ENCODE data around the gene ERBIN. TPM values are rescaled to one million over a fixed set of nuclear protein-coding genes. Genes with fewer than 3 reads are reported as not detected.

Gene ERBIN
- total RNA-seq, 1 donor from 2014 or later: 67.0 TPM

DNA sequence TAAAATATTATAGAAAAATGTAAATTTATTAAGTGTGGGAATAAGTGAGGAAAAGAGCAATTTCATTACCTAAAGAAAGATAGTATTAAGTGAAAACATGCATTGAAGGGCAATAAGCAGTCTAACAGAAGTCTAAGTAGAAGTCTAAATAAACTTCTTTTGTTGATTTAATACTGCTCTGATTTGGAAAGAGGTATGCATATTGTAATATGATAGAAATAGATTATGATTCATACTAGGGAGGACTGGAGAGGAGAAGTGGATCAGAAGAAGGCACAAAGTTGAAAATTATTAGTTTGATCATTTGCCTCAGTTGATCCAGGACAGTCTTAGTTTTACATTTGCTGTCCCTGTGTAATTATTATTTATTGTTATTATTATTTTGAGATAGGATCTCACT lies 6.6 kb upstream of the ERBIN start:
- no peaks in the 10 kb centered on the region for H3K27me3 ChIP-seq
- DNase-seq: no peak
- TF ChIP-seq, protein P1, sequence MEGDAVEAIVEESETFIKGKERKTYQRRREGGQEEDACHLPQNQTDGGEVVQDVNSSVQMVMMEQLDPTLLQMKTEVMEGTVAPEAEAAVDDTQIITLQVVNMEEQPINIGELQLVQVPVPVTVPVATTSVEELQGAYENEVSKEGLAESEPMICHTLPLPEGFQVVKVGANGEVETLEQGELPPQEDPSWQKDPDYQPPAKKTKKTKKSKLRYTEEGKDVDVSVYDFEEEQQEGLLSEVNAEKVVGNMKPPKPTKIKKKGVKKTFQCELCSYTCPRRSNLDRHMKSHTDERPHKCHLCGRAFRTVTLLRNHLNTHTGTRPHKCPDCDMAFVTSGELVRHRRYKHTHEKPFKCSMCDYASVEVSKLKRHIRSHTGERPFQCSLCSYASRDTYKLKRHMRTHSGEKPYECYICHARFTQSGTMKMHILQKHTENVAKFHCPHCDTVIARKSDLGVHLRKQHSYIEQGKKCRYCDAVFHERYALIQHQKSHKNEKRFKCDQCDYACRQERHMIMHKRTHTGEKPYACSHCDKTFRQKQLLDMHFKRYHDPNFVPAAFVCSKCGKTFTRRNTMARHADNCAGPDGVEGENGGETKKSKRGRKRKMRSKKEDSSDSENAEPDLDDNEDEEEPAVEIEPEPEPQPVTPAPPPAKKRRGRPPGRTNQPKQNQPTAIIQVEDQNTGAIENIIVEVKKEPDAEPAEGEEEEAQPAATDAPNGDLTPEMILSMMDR (IDR thresholded peaks at IDR 0.05): no peak
- ATAC-seq: no peak
- H3K4me1 ChIP-seq: peaks cover 6% of the 10 kb centered on the region
- no peak overlapping the region for H3K4me3 ChIP-seq
- intact Hi-C loops (cut with DNase I): no loop called here
- no peak overlapping the region for H3K27ac ChIP-seq
- H3K36me3 ChIP-seq: no peaks in the 10 kb centered on the region
- no peaks in the 10 kb centered on the region for H3K9me3 ChIP-seq

DNA sequence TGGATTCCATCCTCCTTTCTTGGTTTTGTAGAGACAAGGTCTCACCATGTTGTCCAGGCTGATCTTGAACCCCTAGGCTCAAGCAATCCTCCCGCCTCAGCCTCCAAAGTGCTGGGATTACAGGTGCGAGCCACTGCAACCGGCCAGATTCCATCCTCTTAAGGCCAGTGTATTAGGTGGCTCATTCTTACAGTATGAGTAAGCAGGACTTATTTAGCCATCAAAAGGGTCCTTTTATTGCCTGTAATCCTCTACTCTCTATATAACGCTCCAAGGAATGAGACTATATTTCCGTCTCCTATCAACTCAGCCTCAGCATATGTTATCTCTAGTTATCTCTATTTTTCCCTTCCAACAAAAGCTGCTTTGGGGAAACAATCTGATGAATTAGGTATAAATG lies 3.0 kb upstream of the ERBIN start:
- Histone ChIP-seq H3K36me3 (no peaks in the 10 kb centered on the region), H3K27ac (no peak overlapping the region), H3K9me3 (no peaks in the 10 kb centered on the region), H3K4me3 (no peak overlapping the region), H3K27me3 (no peaks in the 10 kb centered on the region), H3K4me1 (peaks cover 6% of the 10 kb centered on the region)
- ATAC-seq (no peak), DNase-seq (no peak)
- TF ChIP-seq, protein P1 (IDR thresholded peaks at IDR 0.05): no peak
- intact Hi-C loops (cut with DNase I): no loop called here

DNA sequence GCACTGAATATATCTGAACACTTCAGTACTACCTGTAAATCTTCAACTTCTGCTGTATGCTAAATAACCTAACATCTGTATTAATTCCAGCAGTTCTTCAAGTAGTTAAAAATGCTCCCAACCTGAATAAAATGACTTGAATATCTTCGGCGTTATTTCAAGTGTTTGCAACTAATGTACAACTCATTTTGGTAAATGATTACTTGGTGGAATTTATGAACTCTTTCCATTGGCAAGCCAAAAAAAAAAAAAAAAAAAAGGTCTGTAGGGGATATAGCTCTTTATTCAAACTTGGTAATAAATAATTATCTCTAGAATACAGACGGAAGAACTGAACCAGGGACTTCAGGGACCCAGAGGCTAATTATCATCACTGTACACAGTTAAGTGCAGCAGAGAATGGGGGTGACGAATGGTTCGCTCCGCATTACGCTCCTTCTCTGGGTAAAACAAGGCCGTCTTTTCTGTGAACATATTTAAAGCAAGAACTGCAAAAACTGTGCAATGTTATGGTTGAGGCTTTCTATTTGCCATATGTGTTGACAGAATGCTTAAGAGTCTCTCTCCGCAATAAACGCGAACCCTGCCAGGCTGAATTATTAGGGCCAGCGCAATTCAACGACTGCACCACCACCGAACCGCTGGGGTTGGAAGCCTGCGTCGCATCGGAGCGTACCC lies 1.9 kb upstream of the ERBIN start:
- ATAC-seq: no peak
- no peaks in the 10 kb centered on the region for H3K36me3 ChIP-seq
- intact Hi-C loops (cut with DNase I): no loop called here
- H3K4me3 ChIP-seq: peak overlapping the region; percentile 69
- no peaks in the 10 kb centered on the region for H3K27me3 ChIP-seq
- no peak for DNase-seq
- H3K9me3 ChIP-seq: no peaks in the 10 kb centered on the region
- TF ChIP-seq, protein P1 (IDR thresholded peaks at IDR 0.05): no peak
- H3K4me1 ChIP-seq: peaks cover 15% of the 10 kb centered on the region
- peak overlapping the region; percentile 91 for H3K27ac ChIP-seq

DNA sequence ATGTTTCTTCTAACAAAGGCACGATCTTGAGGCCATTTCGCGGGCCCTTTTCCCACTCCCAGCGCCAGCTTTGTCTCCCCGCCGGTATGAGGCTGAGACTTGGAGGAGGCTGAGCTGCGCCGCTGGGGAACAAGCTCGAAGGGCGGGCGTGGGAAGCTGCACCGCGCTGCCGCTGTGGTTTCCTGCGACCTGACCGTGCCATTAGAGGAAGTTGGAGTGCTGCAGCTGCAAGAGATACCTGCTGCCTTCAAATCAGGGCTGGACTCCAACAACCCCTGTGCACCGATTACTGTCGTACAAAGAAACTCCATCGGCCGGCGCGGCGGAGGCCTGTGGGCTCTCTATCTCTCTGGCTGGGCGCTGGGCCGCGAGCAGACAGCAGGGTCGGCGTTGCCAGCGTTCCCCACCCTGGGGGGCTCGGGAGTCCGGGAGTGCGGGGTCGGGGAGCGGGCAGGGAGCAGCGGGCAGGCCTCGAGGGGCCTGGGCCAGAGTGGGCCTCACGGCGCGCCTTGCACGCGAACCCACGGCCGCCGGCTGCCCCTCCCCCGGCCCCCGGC lies 1.3 kb upstream of the ERBIN start:
- Histone ChIP-seq H3K4me3 (peak overlapping the region; percentile 69), H3K36me3 (no peaks in the 10 kb centered on the region), H3K4me1 (peaks cover 19% of the 10 kb centered on the region), H3K9me3 (no peaks in the 10 kb centered on the region), H3K27me3 (no peaks in the 10 kb centered on the region), H3K27ac (peak overlapping the region; percentile 91)
- intact Hi-C loops (cut with DNase I): no loop called here
- TF ChIP-seq, protein P1 (IDR thresholded peaks at IDR 0.05): no peak
- ATAC-seq: peak; percentile 63
- DNase-seq: peak; percentile 91

DNA sequence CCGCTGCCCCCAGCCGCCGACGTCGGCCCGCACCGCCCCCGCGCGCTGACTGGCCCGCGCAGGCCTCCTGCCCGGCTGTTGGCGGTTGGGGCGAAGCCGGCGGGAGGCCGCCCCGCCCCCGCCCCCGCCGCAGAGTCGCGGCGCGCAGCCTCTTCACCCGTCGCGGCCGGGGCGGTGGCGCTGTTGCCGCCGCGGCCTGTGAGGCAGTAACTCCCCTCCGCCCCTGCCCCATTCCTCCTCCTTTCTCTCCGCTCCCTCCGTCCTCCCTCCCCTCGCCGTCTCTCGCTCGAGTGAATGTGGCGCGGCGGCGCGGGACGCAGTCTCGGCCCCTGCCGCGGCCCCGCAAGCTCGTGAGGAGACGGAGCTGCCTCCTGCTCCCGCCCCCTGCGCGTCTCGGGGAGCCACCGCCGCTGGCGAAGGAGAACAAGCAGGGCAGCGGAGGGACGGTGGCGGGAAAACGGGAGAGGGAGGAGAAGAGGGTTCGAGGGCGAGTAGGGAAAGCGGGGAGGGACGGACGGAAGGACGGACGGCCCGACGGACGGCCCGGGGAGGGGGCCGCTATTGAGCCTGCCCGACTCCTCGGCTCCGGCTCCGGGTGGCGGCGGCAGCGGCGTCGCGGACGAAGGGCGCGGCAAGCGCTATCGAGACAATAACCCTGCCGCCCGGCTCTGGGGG lies 637 bp upstream of the ERBIN start:
- peak overlapping the region; percentile 79 for H3K4me3 ChIP-seq
- no peaks in the 10 kb centered on the region for H3K36me3 ChIP-seq
- no peaks in the 10 kb centered on the region for H3K9me3 ChIP-seq
- DNase-seq (peak; percentile 92), ATAC-seq (peak; percentile 92)
- TF ChIP-seq, protein P1 (IDR thresholded peaks at IDR 0.05): peak; percentile 33
- peak overlapping the region; percentile 99 for H3K27ac ChIP-seq
- H3K27me3 ChIP-seq: no peaks in the 10 kb centered on the region
- peaks cover 23% of the 10 kb centered on the region for H3K4me1 ChIP-seq
- intact Hi-C loops (cut with DNase I): no loop called here

All from upper lobe of right lung (tissue), 1 donor.